ENCODE data around the gene LPCAT1. TPM values are rescaled to one million over a fixed set of nuclear protein-coding genes. Genes with fewer than 3 reads are reported as not detected.

Gene LPCAT1
- total and polyA plus RNA-seq, 2 of the 13 experiments (the other 11 are each of a cell fraction or from before 2014, with no cell fraction given), result 29.8 to 90.6 TPM

GRCh38 chr5:1564824-1565736 is 41.3 kb upstream of the LPCAT1 start (continued):
- no peak; the same call in 1 of the 2 replicates for TF ChIP-seq CREM (IDR thresholded peaks at IDR 0.05)
- no peak for TF ChIP-seq CREM (CRISPR knock-in tag; IDR thresholded peaks at IDR 0.05)
- TF ChIP-seq MZF1 (CRISPR knock-in tag; IDR thresholded peaks at IDR 0.05; ENCODE audit: borderline replicate concordance), result no peak
- TF ChIP-seq ELK4 (CRISPR knock-in tag; IDR thresholded peaks at IDR 0.05; ENCODE audit: borderline replicate concordance), result no peak
- no peak for TF ChIP-seq KLF6 (CRISPR knock-in tag; IDR thresholded peaks at IDR 0.05)
- peak; percentile 40; the same call in 1 of the 2 replicates for TF ChIP-seq HDAC2 (CRISPR knock-in tag; IDR thresholded peaks at IDR 0.05)
- no peak for TF ChIP-seq ONECUT2 (CRISPR knock-in tag; IDR thresholded peaks at IDR 0.05)
- TF ChIP-seq HOXA3 (CRISPR knock-in tag; IDR thresholded peaks at IDR 0.05), result 0 out of 2 replicates have a peak, but pooled peaks have one; percentile 8
- TF ChIP-seq ZNF142 (CRISPR knock-in tag; IDR thresholded peaks at IDR 0.05), result no peak
- TF ChIP-seq CENPBD1 (CRISPR knock-in tag; IDR thresholded peaks at IDR 0.05; ENCODE audit: borderline replicate concordance, low read depth), result no peak
- TF ChIP-seq SRY (CRISPR knock-in tag; IDR thresholded peaks at IDR 0.05), result no peak; the same call in 1 of the 2 replicates
- TF ChIP-seq THYN1 (CRISPR knock-in tag; IDR thresholded peaks at IDR 0.05; ENCODE audit: borderline replicate concordance, low read depth), result no peak
- TF ChIP-seq REPIN1 (CRISPR knock-in tag; IDR thresholded peaks at IDR 0.05; ENCODE audit: borderline replicate concordance, low read depth), result no peak
- no peak for TF ChIP-seq FOXM1 (CRISPR knock-in tag; IDR thresholded peaks at IDR 0.05)
- 0 out of 2 replicates have a peak, but pooled peaks have one; percentile 9 for TF ChIP-seq IKZF5 (CRISPR knock-in tag; IDR thresholded peaks at IDR 0.05)
- 0 out of 2 replicates have a peak, but pooled peaks have one; percentile 20 for TF ChIP-seq ZSCAN21 (CRISPR knock-in tag; IDR thresholded peaks at IDR 0.05; ENCODE audit: borderline replicate concordance)
- no peak for TF ChIP-seq KDM2A (CRISPR knock-in tag; IDR thresholded peaks at IDR 0.05; ENCODE audit: borderline replicate concordance, low read depth)

Data from HepG2 (cell line).